Cardiac septum (tissue), 1 donor: ENCODE results near the gene CCL23. TPM values are rescaled to one million over a fixed set of nuclear protein-coding genes. Genes with fewer than 3 reads are reported as not detected.
"Not testable (repeated sequence)": the region's sequence is repeated elsewhere in the genome, so short reads cannot be mapped to it uniquely, and the experiment has no call there.

ENCODE experiments used
- DNase-seq: peaks from one replicate; pipeline ENCODE4 v3.0.0-alpha.2; 2020; ENCODE audit warnings: low spot score
- intact Hi-C: fragments of 100-400 bp; cut with DNase I; formaldehyde crosslinking; loops from one replicate; pipeline ENCODE4 v1.14.0; 2022
- long read RNA-seq: library from polyadenylated mRNA; unstranded; transcript quantifications from one replicate; pipeline ENCODE4 v2.0.0, GENCODE V29; 2021
- total RNA-seq: library from RNA; stranded (reverse); fragmentation: NEBNext Ultra II Directional; extraction: Animal tissue kit (Norgen Biotek cat#: 25700); gene quantifications from one replicate; pipeline ENCODE4 v1.2.1, GENCODE V29; 2021
- donor health status: DM: no; HTN: no; CAD: no.

Gene CCL23
- total RNA-seq: not detected
- long read RNA-seq: 0 reads

GRCh38 chr17:36017799-36018198 lies at the start of gene CCL23:
TSS of gene CCL23 (minus strand) at chr17:36017972. CDS start at chr17:36017897, 75 bp downstream.
- intact Hi-C loops: no loop called here
- DNase-seq: no peak

GRCh38 chr17:36066365-36066985 lies 48.7 kb upstream of the CCL23 start:
- intact Hi-C loops: no loop called here

GRCh38 chr17:36063786-36064541 lies 46.2 kb upstream of the CCL23 start, which contains the start of gene CCL18:
TSS of gene CCL18 (plus strand) at chr17:36064272. CDS start at chr17:36064343, 71 bp downstream.
- DNase-seq: no peak
- intact Hi-C loops: no loop called here

More at GRCh38 chr17:36066365-36066985, 48.7 kb upstream of the CCL23 start:
- DNase-seq: no peak

- no peak for DNase-seq
- intact Hi-C loops: no loop called here
Measured at GRCh38 chr17:36060816-36061215, 43.0 kb upstream of the CCL23 start.

- intact Hi-C loops: no loop called here
- no peak for DNase-seq
Measured at GRCh38 chr17:36059406-36059805, 41.6 kb upstream of the CCL23 start.

- DNase-seq: no peak
- intact Hi-C loops: no loop called here
Measured at GRCh38 chr17:36057911-36058310, 40.1 kb upstream of the CCL23 start.

- DNase-seq: no peak
- intact Hi-C loops: no loop called here
Measured at GRCh38 chr17:36055921-36056520, 38.2 kb upstream of the CCL23 start.

- no peak for DNase-seq
- intact Hi-C loops: no loop called here
Measured at GRCh38 chr17:36055171-36055570, 37.4 kb upstream of the CCL23 start.

GRCh38 chr17:36049643-36050042 lies 31.9 kb upstream of the CCL23 start:
- DNase-seq: no peak
- intact Hi-C loops: no loop called here

- intact Hi-C loops: no loop called here
- DNase-seq: no peak
Measured at GRCh38 chr17:36048066-36048465, 30.3 kb upstream of the CCL23 start.

- intact Hi-C loops: no loop called here
- DNase-seq: no peak
Measured at GRCh38 chr17:36036235-36036634, 18.5 kb upstream of the CCL23 start.

- intact Hi-C loops: no loop called here
- no peak for DNase-seq
Measured at GRCh38 chr17:36034127-36034526, 16.4 kb upstream of the CCL23 start.

- intact Hi-C loops: no loop called here
- no peak for DNase-seq
Measured at GRCh38 chr17:36030956-36031355, 13.2 kb upstream of the CCL23 start.

GRCh38 chr17:36027761-36028160 lies 10.0 kb upstream of the CCL23 start:
- no peak for DNase-seq
- intact Hi-C loops: no loop called here

GRCh38 chr17:36024106-36024869 lies 6.5 kb upstream of the CCL23 start:
- DNase-seq: no peak
- intact Hi-C loops: no loop called here

- no peak for DNase-seq
- intact Hi-C loops: no loop called here
Measured at GRCh38 chr17:36019423-36019822, 1.7 kb upstream of the CCL23 start.

- DNase-seq: no peak
- intact Hi-C loops: no loop called here
Measured at GRCh38 chr17:36016555-36016954, 1.2 kb downstream of the CCL23 start.

GRCh38 chr17:36015895-36016294 lies 1.9 kb downstream of the CCL23 start:
- intact Hi-C loops, DNase-seq: not testable (repeated sequence)

- DNase-seq: no peak
- intact Hi-C loops: no loop called here
Measured at GRCh38 chr17:36014946-36015345, 2.8 kb downstream of the CCL23 start.

- intact Hi-C loops: no loop called here
Measured at GRCh38 chr17:36011201-36011600, 6.6 kb downstream of the CCL23 start.

More at GRCh38 chr17:36011201-36011600, 6.6 kb downstream of the CCL23 start:
- DNase-seq: no peak
